ENCODE results near the gene MAGI1. TPM values are rescaled to one million over a fixed set of nuclear protein-coding genes. Genes with fewer than 3 reads are reported as not detected.

The MAGI1 gene
- total RNA-seq, 1 donor from 2014 or later: 5.0 TPM

DNA sequence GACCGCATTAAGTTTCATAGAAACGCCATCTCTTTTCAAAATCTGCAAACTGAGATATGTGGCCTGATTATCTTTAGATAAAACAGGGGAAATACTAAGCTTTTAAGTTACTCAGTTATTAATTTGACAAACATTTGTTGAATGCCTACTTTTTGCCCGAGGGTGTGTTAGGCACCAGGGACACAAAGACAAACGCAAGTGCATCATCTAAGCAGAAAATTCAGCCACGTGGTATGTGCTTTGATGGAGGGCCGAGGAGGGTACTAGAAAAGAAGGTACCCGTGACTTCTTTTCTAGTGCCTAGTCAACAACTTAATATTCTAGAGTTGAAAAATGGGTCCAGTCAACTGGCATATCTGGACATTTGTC, 594.3 kb downstream of the MAGI1 start:
- no peaks in the 10 kb centered on the region for H3K36me3 ChIP-seq (ENCODE audit: control insufficient read depth, insufficient read depth, low read length)
- DNase-seq (ENCODE audit: low read depth) (no peak), FAIRE-seq (no peak)
- H3K4me3 ChIP-seq (ENCODE audit: low read depth, low read length): no peak overlapping the region
- no peaks in the 10 kb centered on the region for H3K27me3 ChIP-seq (ENCODE audit: control insufficient read depth, insufficient read depth, low read length)
- TF ChIP-seq, protein P1, sequence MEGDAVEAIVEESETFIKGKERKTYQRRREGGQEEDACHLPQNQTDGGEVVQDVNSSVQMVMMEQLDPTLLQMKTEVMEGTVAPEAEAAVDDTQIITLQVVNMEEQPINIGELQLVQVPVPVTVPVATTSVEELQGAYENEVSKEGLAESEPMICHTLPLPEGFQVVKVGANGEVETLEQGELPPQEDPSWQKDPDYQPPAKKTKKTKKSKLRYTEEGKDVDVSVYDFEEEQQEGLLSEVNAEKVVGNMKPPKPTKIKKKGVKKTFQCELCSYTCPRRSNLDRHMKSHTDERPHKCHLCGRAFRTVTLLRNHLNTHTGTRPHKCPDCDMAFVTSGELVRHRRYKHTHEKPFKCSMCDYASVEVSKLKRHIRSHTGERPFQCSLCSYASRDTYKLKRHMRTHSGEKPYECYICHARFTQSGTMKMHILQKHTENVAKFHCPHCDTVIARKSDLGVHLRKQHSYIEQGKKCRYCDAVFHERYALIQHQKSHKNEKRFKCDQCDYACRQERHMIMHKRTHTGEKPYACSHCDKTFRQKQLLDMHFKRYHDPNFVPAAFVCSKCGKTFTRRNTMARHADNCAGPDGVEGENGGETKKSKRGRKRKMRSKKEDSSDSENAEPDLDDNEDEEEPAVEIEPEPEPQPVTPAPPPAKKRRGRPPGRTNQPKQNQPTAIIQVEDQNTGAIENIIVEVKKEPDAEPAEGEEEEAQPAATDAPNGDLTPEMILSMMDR (IDR thresholded peaks at IDR 0.05; ENCODE audit: insufficient read depth, low read length, severe bottlenecking): no peak

DNA sequence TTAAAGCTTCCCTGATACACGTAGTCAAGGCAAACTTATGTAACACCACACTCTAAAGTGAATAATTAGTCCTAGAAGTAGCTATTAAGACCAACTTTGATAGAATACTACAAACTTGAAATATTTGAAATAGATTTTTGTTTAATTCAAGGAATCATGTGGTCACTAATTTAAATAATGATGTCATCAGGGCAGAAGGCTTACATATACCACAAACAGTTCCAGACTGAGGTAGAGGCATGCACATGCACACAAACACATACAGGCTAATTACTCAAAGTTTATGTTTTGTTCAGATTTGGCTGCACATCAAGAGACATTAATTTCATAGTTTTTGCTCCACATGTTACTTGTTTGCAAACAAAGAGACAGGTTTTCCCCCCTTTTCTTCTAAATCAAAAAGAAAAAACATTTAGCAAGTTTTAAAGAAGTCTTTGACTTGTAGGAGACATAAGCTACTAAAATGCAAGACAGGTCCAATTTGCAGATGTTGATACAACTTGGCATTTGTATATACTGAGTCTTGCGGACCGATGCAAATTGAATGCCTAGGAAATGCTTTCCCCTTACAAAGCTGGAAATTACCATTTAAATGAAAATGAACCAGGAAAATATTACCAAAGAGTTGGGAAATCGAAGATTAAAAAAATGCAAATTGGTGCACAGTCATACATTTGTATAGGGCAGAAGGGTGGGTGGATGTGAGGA, 594.8 kb downstream of the MAGI1 start:
- FAIRE-seq (no peak), DNase-seq (ENCODE audit: low read depth) (no peak)
- H3K36me3 ChIP-seq (ENCODE audit: control insufficient read depth, insufficient read depth, low read length): no peaks in the 10 kb centered on the region
- TF ChIP-seq, protein P1 (IDR thresholded peaks at IDR 0.05; ENCODE audit: insufficient read depth, low read length, severe bottlenecking): no peak
- no peaks in the 10 kb centered on the region for H3K27me3 ChIP-seq (ENCODE audit: control insufficient read depth, insufficient read depth, low read length)
- no peak overlapping the region for H3K4me3 ChIP-seq (ENCODE audit: low read depth, low read length)

DNA sequence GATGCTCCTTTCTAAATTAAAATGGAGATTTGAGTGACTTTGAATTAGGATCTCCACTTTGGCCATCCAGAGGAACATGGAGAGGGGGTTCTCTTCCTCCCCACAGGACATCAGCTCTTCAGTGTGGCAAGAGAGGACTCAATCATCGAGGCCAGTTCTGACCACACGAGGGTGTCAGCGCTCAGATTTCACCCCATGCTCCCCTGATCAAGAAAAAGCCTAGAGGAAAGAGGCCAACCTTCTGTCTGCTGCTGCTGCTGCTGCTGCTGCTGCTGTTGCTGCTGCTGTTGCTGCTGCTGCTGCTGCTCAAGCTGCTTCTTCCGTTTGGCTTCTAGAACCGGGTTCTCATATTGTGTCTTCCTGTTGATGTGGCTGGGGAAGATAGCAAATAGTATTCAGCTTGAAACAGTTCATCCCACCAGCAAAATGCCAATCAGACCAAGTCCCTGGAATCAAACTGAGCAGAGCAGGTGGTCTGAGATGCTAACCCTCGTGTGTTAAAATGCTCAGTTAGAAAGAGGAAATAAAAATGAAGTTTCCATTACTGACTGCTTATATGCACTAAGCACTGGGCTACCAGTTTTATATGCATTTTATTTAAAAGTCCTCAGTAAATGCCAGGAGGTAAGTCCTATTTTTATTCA, 599.0 kb downstream of the MAGI1 start:
- FAIRE-seq: no peak
- TF ChIP-seq, protein P1 (IDR thresholded peaks at IDR 0.05; ENCODE audit: insufficient read depth, low read length, severe bottlenecking): peak; percentile 76
- no peaks in the 10 kb centered on the region for H3K27me3 ChIP-seq (ENCODE audit: control insufficient read depth, insufficient read depth, low read length)
- no peak overlapping the region for H3K4me3 ChIP-seq (ENCODE audit: low read depth, low read length)
- peak; percentile 46 for DNase-seq (ENCODE audit: low read depth)
- H3K36me3 ChIP-seq (ENCODE audit: control insufficient read depth, insufficient read depth, low read length): no peaks in the 10 kb centered on the region

DNA sequence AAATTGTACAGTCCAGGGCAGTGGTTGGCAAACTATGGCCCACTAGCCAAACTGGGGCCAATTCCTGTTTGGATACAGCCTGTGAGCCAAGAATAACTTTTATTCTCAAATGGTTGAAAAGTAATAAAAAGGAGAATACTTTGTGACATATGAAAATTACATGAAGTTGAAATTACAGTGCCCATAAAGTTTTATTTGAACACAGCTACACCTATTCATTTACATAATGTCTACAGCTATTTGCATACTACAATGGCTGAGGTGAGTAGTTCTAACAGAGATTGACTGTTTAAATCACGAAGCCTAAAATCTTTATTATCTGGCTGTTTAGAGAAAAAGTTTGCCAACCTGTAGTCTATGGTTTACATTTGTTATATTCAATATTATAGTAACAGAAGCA, 600.1 kb downstream of the MAGI1 start:
- H3K36me3 ChIP-seq (ENCODE audit: control insufficient read depth, insufficient read depth, low read length): no peaks in the 10 kb centered on the region
- TF ChIP-seq, protein P1 (IDR thresholded peaks at IDR 0.05; ENCODE audit: insufficient read depth, low read length, severe bottlenecking): no peak
- no peak for FAIRE-seq
- no peak for DNase-seq (ENCODE audit: low read depth)
- no peak overlapping the region for H3K4me3 ChIP-seq (ENCODE audit: low read depth, low read length)
- H3K27me3 ChIP-seq (ENCODE audit: control insufficient read depth, insufficient read depth, low read length): no peaks in the 10 kb centered on the region

DNA sequence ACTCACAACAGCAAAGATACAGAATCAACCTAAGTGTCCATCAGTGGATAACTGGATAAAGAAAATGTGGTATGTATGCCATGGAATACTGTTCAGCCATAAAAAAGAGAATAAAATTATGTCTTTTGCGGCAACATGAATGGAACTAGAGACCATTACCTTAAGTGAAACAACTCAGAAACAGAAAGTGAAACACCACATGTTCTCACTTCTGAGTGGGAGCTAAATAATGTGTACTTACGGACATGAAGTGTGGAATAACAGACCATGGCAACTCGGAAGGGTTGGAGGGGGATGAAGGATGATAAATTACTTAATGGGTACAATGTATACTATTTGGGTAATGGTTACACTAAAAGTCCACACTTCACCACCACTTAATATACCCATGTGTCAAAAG, 600.6 kb downstream of the MAGI1 start:
- DNase-seq (ENCODE audit: low read depth): no peak
- FAIRE-seq: no peak
- H3K4me3 ChIP-seq (ENCODE audit: low read depth, low read length): no peak overlapping the region
- H3K36me3 ChIP-seq (ENCODE audit: control insufficient read depth, insufficient read depth, low read length): no peaks in the 10 kb centered on the region
- TF ChIP-seq, protein P1 (IDR thresholded peaks at IDR 0.05; ENCODE audit: insufficient read depth, low read length, severe bottlenecking): no peak
- H3K27me3 ChIP-seq (ENCODE audit: control insufficient read depth, insufficient read depth, low read length): no peaks in the 10 kb centered on the region

All from bronchial epithelial cell (primary cell).